ENCODE data around the gene FXYD5. TPM values are rescaled to one million over a fixed set of nuclear protein-coding genes. Genes with fewer than 3 reads are reported as not detected.

The FXYD5 gene
- total and polyA plus RNA-seq, 9 of the 15 experiments (the other 6 are each of a cell fraction or from before 2014, with no cell fraction given), result 104 to 537 (median 174) TPM

DNA sequence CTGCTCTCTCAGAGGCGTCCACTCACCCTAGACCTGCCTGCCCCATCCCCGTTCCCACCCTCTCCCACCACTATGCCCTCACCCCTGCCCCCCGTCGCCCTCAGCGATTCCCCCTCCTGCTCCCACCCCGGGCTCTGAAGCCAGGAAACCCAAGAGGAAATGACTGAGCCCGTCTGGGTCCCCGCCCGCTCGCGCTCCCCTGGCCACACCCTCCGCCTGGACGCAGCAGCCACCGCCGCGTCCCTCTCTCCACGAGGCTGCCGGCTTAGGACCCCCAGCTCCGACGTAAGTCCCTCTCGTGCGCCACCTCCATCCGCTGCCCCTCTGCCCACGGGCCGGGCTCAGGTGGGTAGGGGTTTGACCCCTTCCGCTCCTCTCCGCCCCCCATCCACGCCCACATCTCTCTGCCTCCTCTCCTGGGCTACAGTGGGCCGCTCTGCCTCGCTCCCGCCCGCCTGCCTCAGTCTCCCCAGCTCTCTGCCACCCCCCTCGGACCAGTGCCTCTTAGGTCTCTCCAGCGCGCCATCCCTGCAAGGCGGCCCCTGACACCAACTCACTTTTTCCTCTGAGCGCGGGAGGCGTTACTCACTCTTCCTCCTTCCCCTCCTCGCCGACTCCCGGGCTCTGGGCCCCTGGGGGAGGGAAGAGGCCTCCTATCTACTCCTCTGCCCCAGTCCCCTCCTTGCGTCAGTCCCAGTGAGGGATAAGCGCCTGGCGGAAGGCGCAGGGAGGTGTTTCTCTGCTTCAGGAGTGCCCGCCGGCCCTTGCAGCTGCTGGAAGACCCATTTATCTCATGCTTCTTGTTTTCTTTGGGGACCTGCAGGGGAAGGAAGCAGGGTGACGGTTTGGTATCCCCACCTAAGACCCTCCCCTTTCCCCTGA, at the start of gene FXYD5 (continued):
- peak; percentile 85 for TF ChIP-seq ZFX (CRISPR knock-in tag; IDR thresholded peaks at IDR 0.05)
- peak; percentile 54; the same call in 1 of the 2 replicates for TF ChIP-seq MTA3 (IDR thresholded peaks at IDR 0.05; ENCODE audit: borderline replicate concordance)
- no peak for TF ChIP-seq FOXJ3 (CRISPR knock-in tag; IDR thresholded peaks at IDR 0.05)
- peak; percentile 89 for TF ChIP-seq CEBPG (CRISPR knock-in tag; IDR thresholded peaks at IDR 0.05)
- peak; percentile 70 to 74 for TF ChIP-seq CEBPG (tag; conservative IDR thresholded peaks at IDR 0.05 in 1 of 2, IDR thresholded peaks at IDR 0.05 in 1 of 2)
- no peak for TF ChIP-seq ATF1 (CRISPR knock-in tag; IDR thresholded peaks at IDR 0.05)
- peak; percentile 71 for TF ChIP-seq ATF1 (tag; IDR thresholded peaks at IDR 0.05)
- peak; percentile 83 for TF ChIP-seq PHF8 (IDR thresholded peaks at IDR 0.05; ENCODE audit: borderline replicate concordance, low read length)
- peak; percentile 57; the same call in 1 of the 2 replicates for TF ChIP-seq SPI1 (IDR thresholded peaks at IDR 0.05; ENCODE audit: borderline replicate concordance, low read depth, low read length)
- TF ChIP-seq ZNF316 (IDR thresholded peaks at IDR 0.05), result no peak
- peak; percentile 28 for TF ChIP-seq MXD1 (CRISPR knock-in tag; IDR thresholded peaks at IDR 0.05; ENCODE audit: borderline replicate concordance, poor library complexity, severe bottlenecking)
- peak; percentile 39; the same call in 1 of the 2 replicates for TF ChIP-seq HMBOX1 (IDR thresholded peaks at IDR 0.05)
- TF ChIP-seq CUX1 (CRISPR knock-in tag; IDR thresholded peaks at IDR 0.05), result no peak
- no peak for TF ChIP-seq MED1 (CRISPR knock-in tag; IDR thresholded peaks at IDR 0.05; ENCODE audit: borderline replicate concordance)
- TF ChIP-seq EP400 (IDR thresholded peaks at IDR 0.05), result peak; percentile 95
- peak; percentile 20; the same call in 1 of the 2 replicates for TF ChIP-seq MYNN (IDR thresholded peaks at IDR 0.05)
- no peak for TF ChIP-seq MYNN (CRISPR knock-in tag; IDR thresholded peaks at IDR 0.05)
- TF ChIP-seq RNF2 (IDR thresholded peaks at IDR 0.05), result 0 out of 2 replicates have a peak, but pooled peaks have one; percentile 50
- TF ChIP-seq E2F6 (IDR thresholded peaks at IDR 0.05; ENCODE audit: borderline replicate concordance in 1 of 2, extremely low read depth in 1 of 2, insufficient read depth in 1 of 2, insufficient read length in 1 of 2, low read depth in 1 of 2, low read length in 1 of 2, poor library complexity in 1 of 2, severe bottlenecking in 1 of 2), result peak; percentile 46 to 80
- no peak for TF ChIP-seq HOXB6 (CRISPR knock-in tag; IDR thresholded peaks at IDR 0.05; ENCODE audit: borderline replicate concordance)
